ENCODE results near the gene SH3BP5.

Gene SH3BP5

GRCh38 chr3:15280853-15281532, 51.4 kb downstream of the SH3BP5 start:
- no peak for DNase-seq (ENCODE audit: low read depth)
- no peak overlapping the region for H3K4me3 ChIP-seq (ENCODE audit: low read depth, low read length)
- TF ChIP-seq CTCF (IDR thresholded peaks at IDR 0.05; ENCODE audit: low read depth, low read length, missing control alignments), result no peak

GRCh38 chr3:15279671-15280402, 52.5 kb downstream of the SH3BP5 start:
- no peak overlapping the region for H3K4me3 ChIP-seq (ENCODE audit: low read depth, low read length)
- DNase-seq (ENCODE audit: low read depth), result no peak
- TF ChIP-seq CTCF (IDR thresholded peaks at IDR 0.05; ENCODE audit: low read depth, low read length, missing control alignments), result no peak

GRCh38 chr3:15279205-15279604, 53.2 kb downstream of the SH3BP5 start:
- no peak for DNase-seq (ENCODE audit: low read depth)
- no peak for TF ChIP-seq CTCF (IDR thresholded peaks at IDR 0.05; ENCODE audit: low read depth, low read length, missing control alignments)
- no peak overlapping the region for H3K4me3 ChIP-seq (ENCODE audit: low read depth, low read length)

- no peak overlapping the region for H3K4me3 ChIP-seq (ENCODE audit: low read depth, low read length)
- no peak for TF ChIP-seq CTCF (IDR thresholded peaks at IDR 0.05; ENCODE audit: low read depth, low read length, missing control alignments)
- DNase-seq (ENCODE audit: low read depth), result no peak
Observed at GRCh38 chr3:15277861-15278500, 54.4 kb downstream of the SH3BP5 start.

GRCh38 chr3:15276028-15276724, 56.2 kb downstream of the SH3BP5 start:
- no peak overlapping the region for H3K4me3 ChIP-seq (ENCODE audit: low read depth, low read length)
- no peak for DNase-seq (ENCODE audit: low read depth)
- no peak for TF ChIP-seq CTCF (IDR thresholded peaks at IDR 0.05; ENCODE audit: low read depth, low read length, missing control alignments)

GRCh38 chr3:15273227-15273626, 59.2 kb downstream of the SH3BP5 start:
- H3K4me3 ChIP-seq (ENCODE audit: low read depth, low read length), result no peak overlapping the region
- DNase-seq (ENCODE audit: low read depth), result no peak
- no peak for TF ChIP-seq CTCF (IDR thresholded peaks at IDR 0.05; ENCODE audit: low read depth, low read length, missing control alignments)

Data from GM12864 (cell line).